K562 (cell line): ENCODE measurements around the gene PLEK2. TPM values are rescaled to one million over a fixed set of nuclear protein-coding genes. Genes with fewer than 3 reads are reported as not detected.

Source experiments
- ADNP ChIP-seq: fragments of 200-800 bp; sonication (Bioruptor generic); IDR thresholded peaks from 2 replicates; pipeline ENCODE4 v1.6.1; 2016; ENCODE audit warnings: missing genetic modification characterization, missing compliant biosample characterization
- ATF3 ChIP-seq, 2 experiments: fragments of 450-650 bp in 1 of 2; sonication (generic) in 1 of 2; formaldehyde crosslinking in 1 of 2; IDR thresholded peaks in 1 of 2; conservative IDR thresholded peaks in 1 of 2; 2 replicates each; pipeline versions ENCODE4 v1.6.1 to v1.8.1; 2016 to 2023; ENCODE audit warnings: mild to moderate bottlenecking in 2 of 2, moderate library complexity in 2 of 2, inconsistent platforms in 1 of 2, missing genetic modification reagents in 1 of 2
- C11orf30 ChIP-seq: fragments of 450-650 bp; IDR thresholded peaks from 2 replicates; pipeline ENCODE4 v1.6.1; 2016; ENCODE audit warnings: low read depth, mild to moderate bottlenecking
- CBFA2T3 ChIP-seq: fragments of 450-650 bp; IDR thresholded peaks from 2 replicates; pipeline ENCODE4 v1.6.1; 2017
- EGR1 ChIP-seq: fragments of 450-650 bp; conservative IDR thresholded peaks from 2 replicates; pipeline ENCODE4 v1.6.1; 2017; ENCODE audit warnings: mild to moderate bottlenecking
- HMBOX1 ChIP-seq: sonication (generic); IDR thresholded peaks from 2 replicates; pipeline ENCODE4 v1.6.1; 2016
- JUND ChIP-seq, 2 experiments: IDR thresholded peaks; 2 replicates in 1 of 2; 3 replicates in 1 of 2; pipeline ENCODE4 v1.6.1; 2011; ENCODE audit warnings: borderline replicate concordance in 2 of 2, low read depth in 2 of 2, low read length in 2 of 2, improper control_type of control experiment in 1 of 2, missing biosample characterization in 1 of 2, missing genetic modification characterization in 1 of 2, missing genetic modification reagents in 1 of 2
- KDM5B ChIP-seq: fragments of 200-600 bp; sonication (generic); IDR thresholded peaks from 2 replicates; pipeline ENCODE4 v1.6.1; 2012; ENCODE audit warnings: low read depth, mild to moderate bottlenecking, moderate library complexity, low read length, control low read depth, inconsistent platforms; ENCODE audit not compliant: insufficient replicate concordance
- OTX1 ChIP-seq: fragments of 450-650 bp; formaldehyde crosslinking; IDR thresholded peaks from 2 replicates; pipeline ENCODE4 v1.4.0; 2022; ENCODE audit warnings: mild to moderate bottlenecking
- RBBP5 ChIP-seq: fragments of 200-600 bp; sonication (generic); IDR thresholded peaks from 2 replicates; pipeline ENCODE4 v1.6.1; 2012; ENCODE audit warnings: borderline replicate concordance, mild to moderate bottlenecking, low read length, control low read depth, inconsistent platforms; ENCODE audit not compliant: insufficient read depth, poor library complexity, severe bottlenecking
- SMARCE1 ChIP-seq: fragments of 450-650 bp; IDR thresholded peaks from 2 replicates; pipeline ENCODE4 v1.7.1; 2016; ENCODE audit warnings: mild to moderate bottlenecking
- SNRNP70 ChIP-seq: fragments of 200-400 bp; formaldehyde crosslinking; optimal IDR thresholded peaks from 2 replicates; pipeline ENCODE3; 2017; ENCODE audit warnings: low read depth, low read length
- SP1 ChIP-seq: sonication (generic); formaldehyde crosslinking; IDR thresholded peaks from 2 replicates; pipeline ENCODE4 v1.8.1; 2022; ENCODE audit warnings: mild to moderate bottlenecking, missing genetic modification reagents
- VEZF1 ChIP-seq: fragments of 200-800 bp; sonication (Bioruptor generic); IDR thresholded peaks from 2 replicates; pipeline ENCODE4 v1.6.1; 2017; ENCODE audit warnings: missing genetic modification characterization, missing compliant biosample characterization
- ZBTB43 ChIP-seq: sonication (generic); formaldehyde crosslinking; IDR thresholded peaks from 2 replicates; pipeline ENCODE4 v1.8.0; 2023; ENCODE audit warnings: mild to moderate bottlenecking, missing genetic modification reagents
- ZC3H11A ChIP-seq: IDR thresholded peaks from 2 replicates; pipeline ENCODE4 v1.6.1; 2012; ENCODE audit warnings: low read depth, low read length, improper control_type of control experiment
- ZNF77 ChIP-seq: fragments of 250-450 bp; sonication (Bioruptor Pico); IDR thresholded peaks from 2 replicates; pipeline ENCODE4 v1.5.0; 2020
- polyA plus RNA-seq, 8 experiments: library from polyadenylated mRNA; depleted of rRNA in 4 of 8; stranded (reverse) in 5 of 8; unstranded in 3 of 8; fragments of >200 nt; fragmentation: Nextera tagmentation in 2 of 8; fragmentation: Illumina TruSeq in 1 of 8; extraction: Ambion mirVana in 2 of 8; extraction: Trizol in 1 of 8; gene quantifications; 2 replicates each; pipeline versions ENCODE4 v1.2.1 to v1.2.3, GENCODE V29; 2011 to 2014; ENCODE audit warnings: inconsistent platforms in 1 of 8, missing spikeins in 1 of 8
- total RNA-seq, 7 experiments: library from RNA; depleted of rRNA in 6 of 7; stranded (reverse); fragments of >200 nt in 6 of 7; fragmentation: Illumina TruSeq in 2 of 7; extraction: Trizol in 2 of 7; gene quantifications; 2 replicates each; pipeline versions ENCODE4 v1.2.1 to v1.2.3, GENCODE V29; 2011 to 2021; ENCODE audit warnings: low replicate concordance in 1 of 7

PLEK2 gene
- total and polyA plus RNA-seq, 9 of the 15 experiments (the other 6 are each of a cell fraction or from before 2014, with no cell fraction given), result not detected

- TF ChIP-seq ATF3 (IDR thresholded peaks at IDR 0.05) (peak; percentile 55), ATF3 (CRISPR knock-in tag; conservative IDR thresholded peaks at IDR 0.05) (no peak), VEZF1 (CRISPR knock-in tag) (peak; percentile 38; the same call in 1 of the 2 replicates), ADNP (tag) (no peak), OTX1 (CRISPR knock-in tag) (no peak), JUND (IDR thresholded peaks at IDR 0.05; ENCODE audit: borderline replicate concordance, low read depth, low read length) (peak; percentile 73; the same call in 1 of the 2 replicates), JUND (tag; IDR thresholded peaks at IDR 0.05; ENCODE audit: borderline replicate concordance, low read depth, low read length) (peak; percentile 26; the same call in 1 of the 3 replicates), CBFA2T3 (0 out of 2 replicates have a peak, but pooled peaks have one; percentile 15), SMARCE1 (0 out of 2 replicates have a peak, but pooled peaks have one; percentile 13), EGR1 (peak; percentile 93), SNRNP70 (no peak), ZBTB43 (CRISPR knock-in tag) (no peak), SP1 (CRISPR knock-in tag) (no peak), ZC3H11A (no peak), HMBOX1 (peak; percentile 57; the same call in 1 of the 2 replicates), ZNF77 (CRISPR knock-in tag) (no peak), KDM5B (no peak), RBBP5 (peak; percentile 45), C11orf30 (peak; percentile 67)
These were observed 54.0 kb downstream of the PLEK2 start (continued) for GRCh38 chr14:67357969-67358354.
